Measurements from ENCODE around the gene ZDHHC14.
A peak's percentile ranks its signal among the peaks of the same experiment; 100 is the strongest.

Gene ZDHHC14

GRCh38 chr6:157468574-157468973 lies 87.6 kb downstream of the ZDHHC14 start:
- no peak for DNase-seq

GRCh38 chr6:157469378-157469777 lies 88.4 kb downstream of the ZDHHC14 start:
- DNase-seq: no peak

- no peak for DNase-seq
Measured at GRCh38 chr6:157471077-157471686, 90.2 kb downstream of the ZDHHC14 start.

- no peak for DNase-seq
Measured at GRCh38 chr6:157471895-157472686, 91.1 kb downstream of the ZDHHC14 start.

- DNase-seq: no peak
Measured at GRCh38 chr6:157476797-157477196, 95.8 kb downstream of the ZDHHC14 start.

GRCh38 chr6:157478926-157479325 lies 97.9 kb downstream of the ZDHHC14 start:
- no peak for DNase-seq

DNA sequence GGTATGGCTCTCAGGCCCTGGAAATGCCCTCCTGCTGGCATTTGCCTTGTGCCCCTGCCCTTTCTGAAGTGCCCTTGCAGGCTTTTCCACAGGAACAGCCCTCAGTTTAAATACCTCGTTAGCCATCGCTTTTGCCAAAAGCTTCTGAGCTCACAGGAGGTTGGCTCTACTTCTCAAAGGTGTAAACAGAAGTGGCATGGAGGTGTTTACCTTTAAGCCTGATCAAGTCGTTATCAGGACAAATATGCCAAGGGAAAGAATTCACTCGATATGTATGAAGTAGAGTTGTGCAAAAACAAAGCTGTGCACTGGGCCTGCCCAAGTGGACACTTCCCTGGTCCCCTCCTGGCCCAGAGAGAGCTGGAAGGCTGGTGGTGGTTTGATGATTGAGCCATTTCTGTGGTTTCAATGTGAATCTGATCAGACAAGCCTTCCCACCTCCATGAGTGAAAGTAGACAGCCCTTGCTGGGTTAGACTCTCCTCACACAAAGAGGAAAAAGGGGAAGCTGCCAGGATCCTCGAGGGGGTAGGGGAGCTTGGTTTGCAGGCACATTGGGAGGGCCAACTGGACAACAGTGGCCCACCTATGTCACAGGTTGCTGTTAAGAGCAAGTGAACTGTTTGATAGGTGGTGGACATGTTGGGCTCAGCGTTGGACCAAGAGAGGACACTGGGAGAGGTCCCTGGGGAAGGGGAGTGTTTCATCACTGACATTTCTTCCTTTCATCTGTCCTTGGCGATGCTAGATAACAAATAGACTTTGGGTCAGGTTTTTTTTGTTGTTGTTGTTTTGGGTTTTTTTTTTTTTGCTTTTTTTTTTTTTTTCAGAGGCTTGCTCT lies 98.7 kb downstream of the ZDHHC14 start:
- no peak for DNase-seq

DNA sequence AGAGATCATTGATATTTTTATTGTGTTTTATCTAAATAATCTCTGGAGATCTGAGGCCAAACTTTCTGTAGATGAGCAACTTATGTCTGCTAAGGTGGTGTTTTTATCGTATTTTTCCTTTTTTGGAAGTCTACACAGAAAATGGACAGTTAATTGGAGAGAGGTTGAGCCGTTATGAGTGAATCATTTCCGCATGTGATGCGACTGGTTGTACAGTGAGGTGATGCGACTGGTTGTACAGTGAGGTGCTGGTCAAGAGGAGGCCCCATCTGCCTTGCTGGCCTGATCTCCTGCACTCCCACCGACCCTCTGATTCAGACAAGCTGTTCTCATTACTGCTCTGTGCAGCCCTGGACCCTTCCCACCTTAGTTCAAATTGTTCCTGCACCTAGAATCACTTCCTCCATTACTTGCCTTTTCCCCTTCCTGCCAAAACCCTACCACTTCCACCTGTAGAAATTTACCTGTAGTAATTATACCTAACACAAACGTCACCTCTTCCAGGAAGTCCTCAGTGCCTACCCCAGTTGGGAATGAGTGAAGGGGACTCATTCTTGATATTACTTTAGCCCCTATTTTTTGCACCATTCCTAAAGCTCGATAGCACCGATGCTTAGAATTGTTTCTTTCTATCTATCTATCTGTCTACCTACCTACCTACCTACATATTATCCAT lies 100.3 kb downstream of the ZDHHC14 start:
- no peak for DNase-seq

- no peak for DNase-seq
Measured at GRCh38 chr6:157481865-157482249, 100.9 kb downstream of the ZDHHC14 start.

GRCh38 chr6:157483770-157484169 lies 102.8 kb downstream of the ZDHHC14 start:
- DNase-seq: no peak

GRCh38 chr6:157484181-157484580 lies 103.2 kb downstream of the ZDHHC14 start:
- DNase-seq: no peak

DNA sequence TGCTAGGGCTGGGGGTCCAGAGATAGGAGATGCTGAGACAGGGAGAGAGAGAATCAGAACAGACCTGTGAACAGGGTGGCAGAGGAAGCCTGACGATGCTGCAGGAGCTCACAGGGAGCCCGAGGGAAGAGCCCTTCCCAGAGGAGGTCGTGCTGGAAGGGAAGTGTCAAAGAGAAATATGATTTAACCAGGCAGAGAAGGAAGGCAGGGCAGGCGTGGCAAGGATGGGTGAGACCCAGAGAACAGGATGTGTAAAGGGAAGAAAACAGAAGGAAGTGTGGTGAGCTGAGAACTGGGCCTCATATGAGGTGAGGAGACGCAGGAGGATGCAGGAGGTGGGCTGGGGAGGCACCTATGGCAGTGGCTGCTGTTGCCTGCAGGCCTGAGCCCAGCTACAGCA lies 105.6 kb downstream of the ZDHHC14 start:
- no peak for DNase-seq

- no peak for DNase-seq
Measured at GRCh38 chr6:157487110-157487773, 106.3 kb downstream of the ZDHHC14 start.

GRCh38 chr6:157488058-157488457 lies 107.1 kb downstream of the ZDHHC14 start:
- no peak for DNase-seq

DNA sequence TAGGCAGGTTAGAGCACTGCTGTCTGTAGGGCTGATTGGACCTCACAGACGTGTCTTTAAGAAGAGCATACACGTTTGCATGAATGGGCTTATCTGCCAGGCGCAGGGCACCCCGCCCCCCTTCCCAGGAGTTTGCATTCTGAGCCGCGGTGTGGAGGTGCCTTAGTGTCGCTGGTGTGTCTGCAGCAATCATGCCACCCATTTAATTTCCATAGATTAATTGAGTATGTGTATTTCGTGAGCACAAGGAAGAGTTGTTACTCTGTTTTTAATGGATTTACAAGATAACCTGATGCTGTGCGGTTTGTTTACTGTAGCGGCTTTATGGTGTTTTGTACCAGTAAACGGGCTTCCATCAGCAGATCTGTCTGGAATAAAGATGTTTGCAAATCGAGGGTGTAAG lies 107.7 kb downstream of the ZDHHC14 start:
- peak; percentile 51 for DNase-seq

DNA sequence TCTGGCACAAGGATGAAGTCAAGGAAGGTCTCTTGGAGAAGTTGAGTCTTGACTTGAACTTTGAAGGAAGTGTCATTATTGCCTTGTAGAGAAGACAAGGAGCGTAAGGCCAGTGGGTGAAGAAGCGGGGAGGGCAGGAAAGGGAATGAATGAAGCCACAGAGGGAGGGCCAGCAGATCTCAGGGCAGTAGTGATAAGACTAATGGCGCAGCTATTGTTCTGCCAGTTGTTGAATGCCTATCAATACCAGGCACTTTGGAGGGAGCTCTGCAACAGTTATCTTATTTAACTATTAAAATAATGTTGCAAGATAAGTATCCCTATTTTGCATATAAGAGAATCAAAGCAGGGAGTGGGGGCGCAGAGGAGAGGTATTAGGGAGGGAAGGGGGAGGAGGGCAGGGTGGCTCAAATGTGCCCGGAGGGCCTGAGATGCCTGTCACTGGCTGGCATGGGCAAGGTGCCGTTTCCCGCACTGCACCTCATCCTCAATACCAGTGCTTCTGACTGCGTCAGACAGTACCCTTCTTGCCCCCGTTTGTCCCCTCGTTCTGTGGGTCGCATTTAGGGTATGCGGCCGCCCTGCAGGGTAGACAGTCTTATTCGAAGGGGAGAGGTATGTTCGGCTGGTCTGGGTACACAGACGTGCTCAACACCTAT lies 109.8 kb downstream of the ZDHHC14 start:
- no peak for DNase-seq

DNA sequence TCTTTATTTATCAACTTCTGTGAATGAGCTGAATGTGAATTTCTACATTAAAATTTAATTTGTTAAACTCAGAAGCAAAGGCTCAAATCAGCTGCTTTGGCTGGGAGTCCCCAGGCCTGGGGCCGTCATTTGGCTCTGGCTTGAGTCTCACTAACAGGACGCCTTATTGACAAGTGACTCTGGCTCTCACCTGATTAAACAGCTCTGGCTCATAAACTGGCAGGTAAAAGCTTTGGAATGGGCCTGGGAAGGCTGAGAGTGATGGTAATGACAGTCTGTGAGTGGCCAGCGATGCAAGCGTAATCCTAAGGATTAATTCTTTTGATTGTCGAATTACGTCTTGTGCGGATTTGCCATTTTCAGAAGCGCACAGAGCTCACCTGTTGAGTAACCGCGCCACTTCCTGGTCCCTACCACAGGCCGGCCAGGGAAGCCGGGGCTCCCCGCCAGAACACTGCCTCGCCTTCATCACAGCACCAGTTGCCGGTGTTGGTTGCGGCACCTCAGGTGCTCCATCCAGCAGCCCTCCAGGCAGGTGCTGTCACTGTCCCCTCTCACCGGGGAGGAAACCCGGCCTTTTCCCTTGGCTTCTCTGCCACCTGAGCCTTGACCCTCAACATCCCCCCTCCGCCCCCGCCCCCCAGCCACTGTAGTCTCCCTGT lies 110.7 kb downstream of the ZDHHC14 start:
- no peak for DNase-seq

DNA sequence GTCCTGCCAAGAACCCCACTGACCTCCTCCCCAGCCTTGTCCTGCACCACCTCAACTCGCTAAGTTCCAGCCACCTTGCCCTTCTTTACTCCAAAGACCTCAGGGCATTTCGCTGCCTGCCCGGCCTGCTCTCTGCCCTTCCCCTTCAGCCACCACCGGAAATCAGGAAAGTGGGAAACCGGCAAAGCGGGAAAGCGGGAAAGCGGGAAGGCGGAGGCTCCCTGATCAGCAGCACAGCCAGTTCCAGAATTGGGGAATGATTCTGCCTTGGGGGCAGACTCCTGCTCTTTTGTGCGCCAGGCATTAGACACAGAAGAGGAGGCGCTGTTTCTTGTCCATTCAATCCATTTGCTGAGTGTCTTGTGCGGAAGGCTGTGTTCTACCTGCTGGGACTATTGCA lies 111.3 kb downstream of the ZDHHC14 start:
- no peak for DNase-seq

DNA sequence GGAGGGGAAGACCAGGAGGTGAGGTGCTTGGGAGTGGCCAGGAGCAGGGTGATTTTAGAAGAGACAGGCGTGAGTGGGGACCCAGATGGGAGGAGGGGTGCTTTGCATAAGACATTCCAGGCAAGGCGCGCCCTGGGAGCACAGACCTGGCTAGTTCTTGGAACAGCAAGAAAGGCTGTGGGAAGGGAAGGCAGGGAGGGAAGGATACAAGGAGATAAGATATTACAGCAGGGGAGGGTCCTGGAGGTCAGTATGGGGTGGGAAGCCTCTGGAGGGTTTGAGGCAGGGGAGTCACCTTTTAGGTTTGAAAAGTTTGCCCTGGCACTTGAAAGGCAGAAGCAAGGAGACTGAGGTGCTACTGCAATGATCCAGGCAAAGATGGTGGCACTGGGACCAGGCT lies 111.8 kb downstream of the ZDHHC14 start:
- no peak for DNase-seq

GRCh38 chr6:157493173-157493572 lies 112.2 kb downstream of the ZDHHC14 start:
- no peak for DNase-seq

- DNase-seq: no peak
Measured at GRCh38 chr6:157493576-157493975, 112.6 kb downstream of the ZDHHC14 start.

Measured in eye (tissue), 1 donor.